Measurements from ENCODE around the gene HOXA2.

The HOXA2 gene

DNA sequence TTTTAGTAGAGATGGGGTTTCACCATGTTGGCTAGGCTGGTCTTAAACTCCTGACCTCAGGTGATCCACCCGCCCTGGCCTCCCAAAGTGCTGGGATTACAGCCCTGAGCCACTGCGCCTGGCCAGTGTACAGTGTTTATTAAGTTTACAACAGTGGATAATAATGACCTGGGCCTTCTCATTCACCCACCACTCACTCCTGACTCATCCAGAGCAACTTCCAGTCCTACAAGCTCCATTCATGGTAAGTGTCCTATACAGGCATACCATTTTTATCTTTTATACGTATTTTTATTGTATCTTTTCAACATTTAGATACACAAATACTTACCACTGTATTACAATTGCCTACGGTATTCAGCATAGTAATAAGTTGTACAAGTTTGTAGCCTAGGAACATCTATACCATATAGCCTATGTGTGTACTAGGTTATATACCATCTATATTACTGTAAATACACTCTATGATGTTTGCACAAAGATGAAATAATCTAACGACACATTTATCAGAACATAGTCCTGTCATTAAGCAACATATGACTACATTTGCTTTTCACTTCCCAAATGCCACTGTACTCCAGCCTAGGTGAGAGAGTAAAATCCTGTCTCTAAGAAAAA lies 23.8 kb downstream of the HOXA2 start:
- no peak for DNase-seq (ENCODE audit: low spot score)

DNA sequence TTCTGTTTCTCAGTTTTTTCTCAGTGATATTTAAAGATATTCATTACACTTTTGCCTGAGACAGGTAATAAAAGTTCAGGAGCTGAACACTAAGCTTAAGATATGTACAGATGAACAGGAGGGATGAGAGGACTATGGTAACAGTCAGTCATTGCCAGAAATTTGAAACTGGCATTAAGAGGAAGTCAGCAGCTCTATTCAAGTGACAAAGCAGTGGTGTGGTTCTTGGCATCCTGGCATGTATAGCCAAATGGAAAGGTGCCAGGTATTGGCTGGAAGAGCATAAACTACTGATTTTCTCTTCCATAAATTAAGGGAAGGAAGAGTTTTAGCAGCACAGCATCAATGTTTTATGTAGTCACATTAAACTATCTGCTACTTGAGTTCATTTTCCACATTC lies 29.4 kb downstream of the HOXA2 start:
- no peak for DNase-seq (ENCODE audit: low spot score)

GRCh38 chr7:27071622-27072390 lies 30.7 kb downstream of the HOXA2 start:
- no peak for DNase-seq (ENCODE audit: low spot score)

GRCh38 chr7:27068259-27068658 lies 34.2 kb downstream of the HOXA2 start:
- DNase-seq (ENCODE audit: low spot score), result no peak

- no peak for DNase-seq (ENCODE audit: low spot score)
These were observed 36.3 kb downstream of the HOXA2 start for GRCh38 chr7:27066148-27066547.

DNA sequence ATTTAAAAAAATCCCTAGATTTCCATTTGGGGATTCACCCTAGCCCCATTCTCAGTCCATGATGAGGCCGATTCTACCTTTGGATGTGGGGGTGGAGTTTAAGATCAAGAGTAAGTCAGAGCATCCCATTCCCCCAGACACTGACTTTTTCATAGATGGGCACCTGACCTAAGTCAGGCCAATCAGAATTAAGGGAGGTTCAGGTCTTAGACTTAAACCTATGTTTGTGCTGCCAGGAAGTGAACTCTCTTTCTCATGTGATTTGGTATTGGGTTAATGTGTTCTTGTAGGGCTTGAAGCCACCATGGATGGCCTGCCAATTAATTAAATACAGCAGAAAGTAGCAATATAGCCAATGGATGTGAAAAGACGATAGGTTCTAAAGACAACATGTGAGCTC lies 36.8 kb downstream of the HOXA2 start:
- no peak for DNase-seq (ENCODE audit: low spot score)

DNA sequence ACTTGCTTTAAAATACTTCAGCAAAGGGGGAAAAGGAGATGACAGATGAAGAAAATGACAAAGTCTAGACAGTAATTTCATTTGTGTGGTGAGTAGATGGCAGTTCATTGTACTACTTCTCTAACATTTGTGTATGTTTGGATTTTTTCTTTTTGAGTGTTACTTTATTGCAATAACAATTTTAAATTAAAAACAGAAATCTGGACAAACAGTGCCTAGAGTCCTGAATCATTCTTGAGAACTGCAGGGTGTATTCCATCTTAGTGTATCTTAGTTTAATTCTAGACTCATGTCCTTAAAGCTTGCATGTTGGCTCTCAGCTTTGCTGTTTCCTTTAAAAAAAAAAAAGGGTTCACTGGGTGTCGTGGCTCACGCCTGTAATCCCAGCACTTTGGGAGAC lies 37.8 kb downstream of the HOXA2 start:
- DNase-seq (ENCODE audit: low spot score), result no peak

- DNase-seq (ENCODE audit: low spot score), result no peak
These were observed 38.3 kb downstream of the HOXA2 start for GRCh38 chr7:27064159-27064558.

- no peak for DNase-seq (ENCODE audit: low spot score)
These were observed 39.5 kb downstream of the HOXA2 start for GRCh38 chr7:27062946-27063345.

GRCh38 chr7:27053153-27053552 lies 49.3 kb downstream of the HOXA2 start:
- no peak for DNase-seq (ENCODE audit: low spot score)

DNA sequence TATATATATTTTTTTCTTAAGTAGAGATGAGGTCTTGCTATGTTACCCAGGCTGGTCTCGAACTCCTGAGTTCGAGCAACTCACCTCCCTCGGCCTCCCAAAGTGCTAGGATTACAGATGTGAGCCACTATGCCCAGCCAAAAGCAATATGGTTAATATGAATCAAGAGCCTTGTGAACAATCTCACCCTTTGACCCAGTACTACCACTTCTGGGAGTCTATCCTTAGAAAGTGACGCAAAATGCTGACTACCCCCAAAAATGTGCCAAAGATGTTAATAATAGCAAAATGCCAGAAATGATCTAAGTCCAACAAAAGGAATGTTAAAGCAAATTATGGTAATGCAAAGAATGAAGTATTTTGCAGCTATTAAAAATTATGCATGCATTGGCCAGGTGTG lies 51.0 kb downstream of the HOXA2 start:
- DNase-seq (ENCODE audit: low spot score), result no peak

Data from cerebellar cortex (tissue), 1 donor.